Amniotic stem cell (primary cell): Measurements from ENCODE around the gene GAPDHS.

ENCODE experiments used
- DNase-seq: peaks from one replicate; lab custom pipeline; 2025; lab: John Stamatoyannopoulos, UW

Gene GAPDHS

GRCh38 chr19:35557539-35558399 lies 24.5 kb downstream of the GAPDHS start:
- no peak for DNase-seq

DNA sequence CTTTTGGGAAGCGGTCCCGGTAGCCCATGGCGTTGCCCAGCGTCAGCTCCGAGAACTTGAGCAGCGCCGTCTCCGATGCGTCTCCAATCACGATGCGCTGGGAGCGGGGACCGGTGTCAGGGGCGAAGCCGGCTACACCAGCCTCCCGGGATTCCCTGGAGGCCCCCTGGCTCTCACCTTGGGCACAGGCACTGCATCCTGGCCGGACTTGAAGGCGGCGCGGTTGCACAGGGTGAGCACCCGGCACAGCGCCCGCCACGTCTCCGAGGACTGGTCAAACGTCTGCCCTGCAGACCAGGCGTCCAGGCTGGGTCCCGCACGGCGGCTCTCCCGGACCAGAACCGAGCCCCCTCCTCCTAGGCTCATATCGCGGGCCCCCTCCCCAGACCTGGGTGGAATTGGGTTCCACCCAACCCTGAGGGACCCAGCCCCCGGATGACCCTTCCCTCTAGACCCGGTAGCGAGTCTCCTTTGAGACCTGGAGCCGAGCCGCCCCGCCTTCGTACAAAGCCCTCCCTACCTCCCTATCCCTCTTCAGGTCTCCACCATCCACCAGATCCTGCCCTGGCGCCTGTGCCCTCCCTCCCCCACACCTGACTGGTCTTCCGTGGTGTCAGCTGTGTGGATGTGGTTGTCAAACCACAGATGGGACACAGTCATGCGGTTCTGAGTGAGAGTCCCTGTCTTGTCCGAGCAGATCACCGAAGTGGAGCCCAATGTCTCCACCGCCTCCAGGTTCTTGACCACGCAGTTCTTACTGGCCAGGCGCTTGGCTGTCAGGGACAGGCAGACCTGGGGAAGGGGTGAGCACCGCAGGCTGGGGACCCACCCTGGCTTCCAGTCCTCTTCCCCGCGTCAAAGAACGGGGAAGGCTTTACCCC lies 25.4 kb downstream of the GAPDHS start:
- DNase-seq: no peak

GRCh38 chr19:35559281-35559659 lies 26.0 kb downstream of the GAPDHS start:
- no peak for DNase-seq

DNA sequence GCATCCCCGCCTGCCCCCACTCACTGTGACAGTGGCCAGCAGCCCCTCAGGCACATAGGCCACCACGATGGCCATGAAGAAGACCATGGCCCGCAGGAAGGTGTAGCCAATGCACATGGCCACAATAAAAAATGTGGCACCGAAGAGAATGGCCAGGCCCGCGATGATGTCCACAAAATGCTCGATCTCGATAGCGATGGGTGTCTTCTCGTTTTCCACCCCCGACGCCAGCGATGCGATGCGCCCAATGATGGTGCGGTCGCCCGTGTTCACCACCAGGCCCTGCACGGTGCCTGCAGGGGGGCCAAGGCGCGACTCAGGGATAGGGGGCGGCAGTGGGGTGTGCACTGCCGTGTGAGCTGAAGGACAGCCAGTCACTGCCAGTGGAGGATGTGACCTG lies 26.5 kb downstream of the GAPDHS start:
- no peak for DNase-seq

DNA sequence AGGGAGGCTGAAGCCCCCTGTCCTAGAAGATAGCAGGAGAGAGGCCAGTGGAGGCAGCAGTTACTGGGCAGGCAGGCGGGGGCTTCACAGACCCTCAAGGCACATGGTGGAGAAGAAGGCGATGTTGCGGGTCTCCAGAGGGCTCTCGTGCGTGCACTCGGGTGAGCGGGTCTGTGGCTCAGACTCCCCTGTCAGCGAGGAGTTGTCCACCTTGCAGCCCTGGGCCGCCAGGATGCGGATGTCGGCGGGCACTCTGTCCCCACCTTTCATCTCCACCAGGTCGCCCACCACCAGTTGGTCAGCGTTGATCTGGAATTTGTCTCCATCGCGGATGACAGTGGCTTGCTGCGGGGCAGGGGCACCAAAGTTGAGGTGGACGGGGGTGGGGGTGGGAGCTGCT lies 27.0 kb downstream of the GAPDHS start:
- no peak for DNase-seq

- DNase-seq: no peak
These were observed 27.4 kb downstream of the GAPDHS start for GRCh38 chr19:35560677-35561076.

DNA sequence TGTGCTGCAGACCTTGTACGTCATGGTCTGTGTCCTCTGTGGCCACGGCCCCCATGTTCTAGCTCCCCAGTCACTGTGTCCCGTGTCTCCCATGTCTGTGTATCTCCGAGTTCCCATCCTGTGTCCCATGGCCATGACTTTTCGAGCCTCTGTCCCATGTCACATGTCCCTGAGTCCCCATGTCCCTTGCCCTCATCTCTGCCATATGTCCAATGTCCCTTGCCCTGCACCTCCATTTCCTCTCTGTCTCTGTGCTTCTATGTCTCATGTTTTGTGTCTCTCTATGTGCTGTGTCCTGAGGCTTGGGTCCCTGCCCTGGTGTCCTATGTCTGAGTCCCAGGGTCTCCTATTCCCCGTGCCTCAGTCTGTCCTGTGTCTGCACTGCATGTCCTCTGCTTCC lies 28.2 kb downstream of the GAPDHS start:
- no peak for DNase-seq

DNA sequence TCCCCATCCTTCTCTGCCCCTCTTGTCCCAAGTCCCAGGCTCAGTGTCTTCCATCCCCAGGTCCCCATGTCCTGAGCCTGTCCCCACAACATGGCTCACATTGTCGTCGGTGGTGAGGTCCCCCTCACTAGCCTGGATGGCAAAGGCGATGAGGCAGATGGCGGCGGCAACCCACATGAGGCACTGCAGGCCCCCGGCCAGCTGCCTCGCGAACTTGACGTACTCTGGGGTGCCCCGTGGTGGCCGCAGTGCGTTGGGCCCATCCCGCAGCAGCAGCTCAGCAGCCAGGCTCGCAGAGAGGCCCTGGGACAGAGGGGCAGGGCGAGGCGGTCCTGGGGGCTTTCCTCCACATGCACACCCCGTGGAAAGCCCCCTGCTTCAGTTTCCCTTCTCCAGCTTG lies 29.1 kb downstream of the GAPDHS start:
- DNase-seq: no peak

GRCh38 chr19:35562776-35563175 lies 29.5 kb downstream of the GAPDHS start:
- no peak for DNase-seq

DNA sequence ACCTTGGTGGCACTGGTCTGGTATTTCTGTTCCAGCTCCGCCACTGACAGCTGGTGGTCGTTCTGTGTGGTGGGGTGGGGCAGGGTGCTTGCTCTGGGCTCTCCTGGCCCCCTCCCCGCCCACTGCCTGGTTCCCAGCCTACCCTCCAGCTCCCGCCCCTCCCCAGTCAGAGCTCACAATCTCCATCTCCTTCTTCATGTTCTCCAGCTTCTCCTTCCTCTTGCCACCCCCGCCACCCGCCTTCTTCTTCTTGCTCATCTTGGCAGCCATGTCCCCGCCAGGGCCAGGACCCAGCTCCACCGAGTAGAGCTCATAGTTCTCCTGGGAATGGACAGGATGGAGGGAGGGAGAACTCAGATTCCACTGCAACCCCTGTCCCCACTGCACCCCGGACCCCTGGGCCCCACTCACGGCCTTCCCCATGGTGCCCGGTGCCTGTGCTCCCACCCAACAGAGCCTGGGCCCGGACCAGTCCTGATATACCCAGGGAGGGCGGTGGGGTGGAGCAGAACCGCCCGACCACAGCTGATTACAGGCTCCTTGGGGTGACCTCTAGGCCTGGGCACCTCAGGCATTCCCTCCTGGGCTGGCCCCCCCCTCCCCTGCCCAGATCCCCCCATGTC lies 30.1 kb downstream of the GAPDHS start, which contains the start of gene ATP4A:
TSS of gene ATP4A (minus strand) at position 452 of the 623 bp plus-strand sequence. CDS start at position 423, 29 bp downstream.
- DNase-seq: no peak

GRCh38 chr19:35565016-35565856 lies 32.0 kb downstream of the GAPDHS start:
- no peak for DNase-seq

GRCh38 chr19:35566738-35567137 lies 33.5 kb downstream of the GAPDHS start:
- no peak for DNase-seq

GRCh38 chr19:35569281-35569781 lies 36.1 kb downstream of the GAPDHS start:
- no peak for DNase-seq

DNA sequence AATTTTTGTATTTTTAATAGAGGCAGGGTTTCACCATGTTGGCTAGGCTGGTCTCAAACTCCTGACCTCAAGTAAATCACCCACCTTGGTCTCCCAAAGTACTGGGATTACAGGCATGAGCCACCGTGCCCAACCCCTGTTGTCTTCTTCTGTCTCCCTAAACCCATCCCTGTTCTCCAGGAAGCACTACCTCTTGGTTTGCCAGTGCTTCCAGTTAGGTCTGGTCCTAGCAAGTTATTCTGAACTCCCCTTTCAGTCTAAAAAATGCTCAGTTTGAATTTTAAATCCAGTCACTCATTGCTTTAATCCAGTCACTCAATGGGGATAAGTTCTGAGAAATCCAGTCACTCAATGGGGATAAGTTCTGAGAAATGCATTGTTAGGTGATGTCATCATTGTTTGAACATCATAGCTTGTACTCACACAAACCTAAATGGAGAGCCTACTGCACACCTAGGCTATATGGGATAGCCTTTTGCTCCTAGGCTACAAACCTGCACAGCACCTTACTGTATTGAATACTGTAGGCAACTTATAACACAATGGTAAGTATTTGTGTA lies 38.2 kb downstream of the GAPDHS start:
- DNase-seq: no peak

DNA sequence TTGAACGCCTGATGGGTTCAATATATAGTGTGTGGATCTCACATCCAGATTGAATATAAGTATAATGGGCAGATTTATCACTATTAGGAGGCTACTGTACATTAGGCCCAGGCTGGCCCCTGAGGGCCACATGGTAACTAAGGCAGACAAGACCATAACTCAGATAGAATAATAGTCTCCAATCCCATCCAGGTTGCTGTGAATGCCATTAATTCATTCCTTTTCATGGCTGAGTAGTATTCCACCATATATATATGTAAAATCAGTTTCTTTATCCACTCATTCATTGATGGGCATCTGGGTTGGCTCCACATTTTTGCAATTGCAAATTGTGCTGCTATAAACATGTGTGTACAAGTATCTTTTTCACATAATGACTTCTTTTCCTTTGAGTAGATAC lies 44.7 kb downstream of the GAPDHS start:
- DNase-seq: no peak

DNA sequence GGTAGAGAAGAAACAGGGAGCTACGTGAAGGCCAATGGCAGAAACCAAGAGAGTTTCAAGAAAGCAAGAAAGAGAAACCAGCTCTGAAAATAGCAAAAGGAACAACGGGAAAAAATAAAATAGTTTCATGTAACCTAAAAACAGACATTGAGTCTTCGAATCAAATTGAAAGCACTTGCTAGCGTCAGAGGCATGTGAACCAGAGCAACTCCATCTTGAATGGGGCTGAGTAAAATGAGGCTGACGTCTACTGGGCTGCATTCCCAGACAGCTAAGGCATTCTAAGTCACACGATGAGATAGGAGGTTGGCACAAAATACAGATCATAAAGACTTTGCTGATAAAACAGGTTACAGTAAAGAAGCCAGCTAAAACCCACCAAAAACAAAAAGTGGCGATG lies 45.5 kb downstream of the GAPDHS start:
- no peak for DNase-seq

GRCh38 chr19:35582760-35583159 lies 49.5 kb downstream of the GAPDHS start:
- DNase-seq: no peak

DNA sequence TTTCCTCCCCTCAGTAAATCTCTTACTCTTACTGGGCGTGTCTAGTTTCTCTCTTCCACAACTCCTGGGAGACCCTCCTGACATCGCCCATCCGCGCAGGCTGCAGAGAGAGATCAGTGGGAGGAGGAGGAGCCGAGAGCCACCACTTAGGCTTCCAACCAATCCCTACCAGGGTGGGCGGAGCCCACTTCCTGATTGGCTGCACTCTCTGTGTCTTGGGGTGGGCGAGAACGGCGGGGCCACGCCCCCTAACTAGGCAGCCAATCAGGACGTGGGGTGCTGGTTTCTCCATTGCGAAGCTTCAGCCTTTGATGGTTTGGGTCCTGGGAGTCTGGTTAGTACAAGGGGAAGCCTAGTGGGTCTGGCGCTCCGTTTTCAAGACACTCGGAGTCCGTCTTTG lies 52.6 kb downstream of the GAPDHS start, which contains the start of gene PMIS2:
TSS of gene PMIS2 (plus strand) at position 326 of the 400 bp plus-strand sequence. CDS start 87 bp downstream, outside the sequence.
- DNase-seq: no peak

DNA sequence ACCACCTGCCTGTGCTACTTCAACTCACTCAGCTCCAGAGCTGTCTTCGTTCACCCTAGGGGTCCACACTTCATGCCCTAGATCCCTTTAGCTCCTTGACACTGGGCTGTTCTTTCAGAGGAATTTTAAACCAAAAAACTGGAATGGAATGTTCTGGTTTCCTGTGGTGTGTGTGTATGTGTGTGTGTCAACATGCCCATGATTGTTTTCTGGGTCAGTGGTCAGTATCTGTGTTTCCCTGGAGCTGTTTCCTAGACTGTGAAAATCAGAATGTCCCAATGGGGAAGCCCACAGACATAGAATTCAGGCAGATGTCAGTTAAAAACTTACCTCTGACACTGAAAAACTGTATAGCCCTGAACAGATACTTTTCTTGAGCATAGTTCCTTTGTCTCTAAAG lies 54.1 kb downstream of the GAPDHS start:
- DNase-seq: no peak

GRCh38 chr19:35590875-35591274 lies 57.6 kb downstream of the GAPDHS start:
- DNase-seq: no peak

GRCh38 chr19:35592226-35592625 lies 59.0 kb downstream of the GAPDHS start:
- DNase-seq: no peak
